LNCAP (cell line): ENCODE results near the gene SNAP29.

ENCODE experiments used
- CTCF ChIP-seq: fragments of 450-650 bp; IDR thresholded peaks from 2 replicates; pipeline ENCODE4 v1.5.1; 2017; ENCODE audit warnings: mild to moderate bottlenecking

The SNAP29 gene

DNA sequence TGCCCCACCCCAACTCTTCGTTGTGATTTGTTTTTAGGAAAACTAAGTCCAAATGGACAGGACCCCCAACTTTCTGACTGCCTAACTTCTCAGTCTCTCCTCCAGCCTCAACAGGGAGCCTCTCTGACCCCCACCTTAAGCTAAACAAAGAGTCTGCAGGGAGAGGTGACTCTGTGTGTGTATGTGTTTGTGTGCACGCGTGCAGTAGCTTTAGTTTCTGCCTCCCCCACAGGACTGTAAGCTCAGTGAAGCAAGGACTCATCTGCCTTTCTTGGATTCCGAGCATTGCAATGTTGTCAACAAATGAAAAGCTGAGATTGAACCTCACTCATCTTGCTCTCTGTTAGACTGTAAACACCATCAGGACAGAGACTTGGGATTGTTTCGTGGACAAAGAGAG, 7.9 kb downstream of the SNAP29 start:
- no peak for TF ChIP-seq CTCF

DNA sequence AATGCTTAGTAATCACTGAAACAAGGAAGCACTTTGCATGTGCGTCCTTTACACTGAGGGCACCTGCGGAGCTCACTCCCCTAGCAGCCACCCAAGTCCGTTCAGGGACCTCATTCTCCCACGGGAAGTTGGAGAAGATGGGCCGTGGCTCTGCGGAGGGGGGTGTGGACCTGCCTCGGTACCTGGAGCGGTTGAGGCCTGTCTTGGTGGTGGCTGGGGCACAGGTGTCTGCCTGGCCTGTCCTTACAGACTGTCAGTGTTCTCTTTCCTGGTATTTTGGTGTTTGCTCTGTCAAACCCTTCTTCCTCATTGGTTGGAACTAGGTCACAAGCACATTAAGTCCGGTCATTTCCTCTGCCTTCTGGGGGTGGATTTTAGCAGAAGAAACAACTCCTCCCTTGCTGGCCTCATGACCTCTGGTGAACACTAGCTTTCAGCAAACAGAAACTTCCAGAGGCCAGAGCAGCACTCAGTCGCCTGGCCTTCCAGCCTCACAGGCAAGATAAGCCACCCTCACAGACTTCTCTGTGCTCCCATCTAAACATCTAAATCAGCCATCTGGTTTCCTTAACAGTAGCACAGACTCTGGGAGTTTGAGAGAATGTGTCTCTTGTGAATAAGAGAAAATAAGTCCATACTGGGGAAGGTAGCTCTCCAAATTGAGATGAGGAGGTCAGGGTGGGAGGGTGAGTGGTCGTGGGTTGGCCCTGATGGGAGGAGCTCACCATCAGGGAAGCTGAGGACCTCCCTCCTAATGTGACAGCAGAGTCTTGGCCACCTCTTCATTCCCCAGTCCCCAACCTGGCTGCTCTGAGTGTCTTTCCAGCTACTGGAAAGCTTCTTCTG, 8.6 kb downstream of the SNAP29 start:
- no peak for TF ChIP-seq CTCF

DNA sequence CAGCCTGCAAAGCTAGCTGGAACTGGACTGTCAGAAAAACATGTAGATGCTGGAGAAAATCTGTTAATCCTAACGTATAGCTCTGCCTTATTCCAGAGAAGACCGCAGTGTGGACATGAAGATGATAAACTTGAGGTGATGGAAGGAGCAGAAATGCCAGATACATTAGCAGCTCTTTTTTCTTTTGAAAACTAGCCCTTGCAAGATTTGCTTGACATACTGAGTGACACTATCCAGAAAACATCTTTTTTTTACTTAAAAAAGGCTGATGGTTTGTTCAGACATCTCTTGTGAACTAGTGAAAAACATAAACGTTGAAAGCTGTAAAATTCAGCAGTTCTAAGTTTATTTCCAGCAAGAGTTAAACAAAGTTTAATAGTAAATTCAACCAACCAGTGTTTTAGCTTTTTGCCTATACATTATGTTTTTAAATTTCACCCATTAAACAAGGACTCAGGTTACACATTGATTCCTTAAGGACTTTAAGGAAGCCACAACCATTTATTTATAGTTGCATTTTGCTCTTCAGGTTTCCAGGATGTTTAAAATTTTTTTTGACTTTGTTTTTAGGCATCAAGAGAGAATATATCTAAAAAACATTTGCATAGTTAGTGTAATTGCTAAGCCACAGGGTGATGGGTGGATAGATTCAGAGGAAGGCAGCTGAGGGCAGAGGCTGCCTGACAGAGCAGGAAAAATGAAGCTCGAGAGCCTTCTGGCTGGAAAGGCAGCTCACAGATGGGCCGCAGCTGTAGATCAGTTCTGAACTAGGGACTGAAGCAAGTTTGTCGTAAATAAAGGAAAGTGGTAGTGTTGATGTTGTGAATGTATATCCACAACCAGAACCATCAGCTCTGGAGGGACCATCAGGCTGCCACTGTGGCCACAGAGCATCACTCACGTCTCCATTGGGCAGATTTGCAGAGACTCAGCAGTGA, 9.5 kb downstream of the SNAP29 start:
- no peak for TF ChIP-seq CTCF

DNA sequence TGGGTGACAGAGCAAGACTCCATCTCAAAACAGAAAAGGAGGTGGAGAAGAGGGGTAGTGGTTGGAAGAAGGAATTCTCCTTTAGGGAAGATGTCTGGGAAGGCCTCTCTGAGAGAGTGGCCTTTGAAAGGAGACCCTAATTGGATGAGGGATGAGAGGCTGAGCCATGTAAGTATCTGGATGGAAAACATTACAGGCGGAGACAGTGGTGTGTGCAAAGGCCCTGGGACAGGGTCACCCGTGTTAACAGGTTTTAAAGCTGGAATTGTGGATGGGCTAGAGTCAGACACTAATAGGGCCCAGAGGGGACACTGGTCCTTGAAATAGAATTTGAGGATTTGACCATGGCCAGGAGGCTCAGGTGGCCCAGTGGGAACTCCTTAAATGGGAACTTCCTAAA, 10.4 kb downstream of the SNAP29 start:
- TF ChIP-seq CTCF, result no peak

- no peak for TF ChIP-seq CTCF
These were observed 14.4 kb downstream of the SNAP29 start for GRCh38 chr22:20873214-20873613.

- no peak for TF ChIP-seq CTCF
These were observed 16.5 kb downstream of the SNAP29 start for GRCh38 chr22:20875296-20875695.

DNA sequence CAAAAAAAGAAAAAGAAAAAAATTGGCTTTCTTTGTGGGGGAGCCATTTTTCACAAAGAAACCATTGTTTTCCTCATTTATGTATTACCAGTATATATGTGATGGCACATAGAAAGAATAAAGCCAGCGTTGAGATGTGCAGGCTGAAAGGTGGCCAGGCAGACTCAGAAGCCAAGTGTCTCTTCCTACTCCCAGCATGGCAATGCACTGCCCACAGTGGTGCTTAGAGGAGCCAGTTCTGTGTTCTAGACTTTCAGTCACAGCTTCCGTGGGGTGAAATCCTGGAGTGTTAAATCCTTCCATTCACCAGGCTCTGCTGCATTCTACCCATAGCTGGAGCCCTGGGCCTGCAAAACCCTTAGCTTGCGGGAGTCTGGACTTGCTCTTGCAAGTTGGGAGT, 18.9 kb downstream of the SNAP29 start:
- TF ChIP-seq CTCF, result no peak
